Astrocyte of the cerebellum (primary cell): ENCODE data around the gene SEPTIN6.

Source experiments
- DNase-seq: peaks from one replicate; pipeline ENCODE4 v3.0.0-alpha.2; 2011; ENCODE audit warnings: low read depth
- H3K4me3 ChIP-seq: 2 replicates; pipeline ENCODE4 v1.5.1; 2011; ENCODE audit warnings: mild to moderate bottlenecking, low read depth, low read length, moderate library complexity
- CTCF ChIP-seq: IDR thresholded peaks from 2 replicates; pipeline ENCODE4 v1.5.1; 2012; ENCODE audit warnings: low read length, low read depth, moderate library complexity, mild to moderate bottlenecking; ENCODE audit errors: missing control alignments
- in situ Hi-C: cut with HindIII; loops from 2 replicates; pipeline ENCODE4 v1.10.0; 2017; ENCODE audit warnings: low sequenced_read_pairs

Gene SEPTIN6

DNA sequence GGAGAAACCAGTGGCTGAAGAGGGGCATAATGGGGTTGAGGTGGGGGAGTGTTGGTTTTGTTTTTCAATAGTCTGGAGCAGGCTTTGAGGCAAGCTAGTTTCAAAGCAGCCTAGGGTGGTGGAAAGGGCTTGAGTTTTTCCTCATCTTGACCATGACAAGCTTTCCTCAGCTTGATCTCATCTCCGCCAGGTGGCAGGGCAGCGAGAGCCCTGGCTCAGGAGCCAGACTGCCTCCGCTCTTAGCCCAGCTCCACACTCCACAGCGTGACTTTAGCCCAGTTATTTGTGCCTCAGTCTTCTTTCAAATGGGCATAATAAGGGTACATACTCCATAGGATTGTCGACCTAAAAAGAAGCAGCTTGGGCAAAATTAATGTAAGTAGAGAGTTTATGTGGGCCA lies 35.5 kb upstream of the SEPTIN6 start:
- H3K4me3 ChIP-seq, result no peak overlapping the region
- no peak for DNase-seq
- no peak for TF ChIP-seq CTCF
- in situ Hi-C loops, result no loop called here

- in situ Hi-C loops, result no loop called here
- DNase-seq, result no peak
Observed at GRCh38 chrX:119726900-119727555, 34.1 kb upstream of the SEPTIN6 start.

GRCh38 chrX:119721926-119722325 lies 29.0 kb upstream of the SEPTIN6 start:
- no peak for TF ChIP-seq CTCF
- H3K4me3 ChIP-seq, result no peak overlapping the region
- no peak for DNase-seq
- in situ Hi-C loops, result no loop called here

More at GRCh38 chrX:119726900-119727555, 34.1 kb upstream of the SEPTIN6 start:
- TF ChIP-seq CTCF, result no peak
- H3K4me3 ChIP-seq, result no peak overlapping the region

- in situ Hi-C loops, result no loop called here
- TF ChIP-seq CTCF, result no peak
- H3K4me3 ChIP-seq, result no peak overlapping the region
- DNase-seq, result no peak
Observed at GRCh38 chrX:119721487-119721886, 28.5 kb upstream of the SEPTIN6 start.

DNA sequence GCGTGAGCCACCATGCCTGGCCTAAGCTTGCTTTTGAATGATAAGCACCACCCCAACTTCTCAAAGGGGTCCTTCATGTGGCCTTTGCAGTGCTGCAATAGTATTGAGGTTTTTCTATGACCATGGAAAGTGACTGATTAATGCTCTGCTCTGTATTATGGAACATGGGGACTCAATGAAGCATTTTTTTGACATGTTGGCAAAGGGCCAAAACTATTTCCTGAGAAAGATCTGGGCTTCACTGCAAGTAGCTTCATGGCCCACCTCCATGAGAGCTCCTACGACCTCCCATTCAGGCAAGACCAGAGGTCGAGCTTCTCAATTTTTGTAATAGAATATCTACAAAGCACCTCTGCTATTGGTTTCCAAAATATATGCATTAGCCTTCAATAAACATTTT lies 16.7 kb upstream of the SEPTIN6 start:
- no peak for TF ChIP-seq CTCF
- in situ Hi-C loops, result no loop called here

DNA sequence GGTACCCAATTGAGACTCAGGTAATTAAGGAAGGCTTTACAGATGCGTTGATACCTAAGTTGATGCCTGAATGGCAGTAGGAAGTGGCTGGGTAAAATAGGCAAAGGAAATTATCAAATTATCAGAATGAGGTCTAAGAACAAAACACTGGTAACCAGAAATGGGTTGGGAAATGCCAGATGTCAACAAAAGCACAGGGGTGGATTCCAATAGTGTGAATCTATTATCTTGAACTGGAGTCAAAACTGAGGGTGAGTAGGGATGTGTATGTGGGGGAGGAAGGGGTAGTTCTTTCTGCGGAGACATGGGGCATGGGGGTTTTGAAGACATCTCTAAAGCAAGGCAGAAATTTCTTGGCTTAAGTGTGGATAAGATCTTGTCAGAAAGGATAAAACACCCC lies 16.0 kb upstream of the SEPTIN6 start:
- in situ Hi-C loops, result no loop called here
- no peak overlapping the region for H3K4me3 ChIP-seq
- TF ChIP-seq CTCF, result no peak
- DNase-seq, result no peak

More for the DNA sequence above, 16.7 kb upstream of the SEPTIN6 start:
- no peak overlapping the region for H3K4me3 ChIP-seq
- DNase-seq, result no peak
